NB4 (cell line): ENCODE data around the gene RASIP1.

Source experiments
- POLR2A ChIP-seq: IDR thresholded peaks from 2 replicates; pipeline ENCODE4 v1.6.1; 2011; ENCODE audit warnings: mild to moderate bottlenecking; ENCODE audit not compliant: insufficient read length; ENCODE audit errors: extremely low read depth
- TF ChIP-seq, protein P1 (sequence below): IDR thresholded peaks from one replicate; pipeline ENCODE4 v1.5.1; 2012; ENCODE audit warnings: low read depth, low read length

DNA sequence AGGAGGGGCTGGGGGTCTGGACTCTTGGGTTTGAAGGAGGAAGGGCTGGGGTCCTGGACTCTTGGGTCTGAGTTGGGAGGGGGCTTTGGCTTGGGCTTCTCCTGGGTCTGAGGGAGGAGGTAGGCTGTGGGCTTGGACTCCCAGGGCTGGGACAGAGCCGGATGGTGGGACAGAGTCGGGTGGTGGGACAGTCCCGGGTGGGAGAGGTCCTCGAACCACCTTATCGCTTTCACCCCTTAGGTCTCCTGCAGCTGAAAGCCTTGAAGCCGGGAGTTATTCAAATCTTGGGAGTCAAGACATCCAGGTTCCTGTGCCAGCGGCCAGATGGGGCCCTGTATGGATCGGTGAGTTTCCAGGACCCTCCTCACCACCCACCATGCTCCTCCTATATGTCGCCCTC, 16.3 kb upstream of the RASIP1 start:
- TF ChIP-seq, protein P1, sequence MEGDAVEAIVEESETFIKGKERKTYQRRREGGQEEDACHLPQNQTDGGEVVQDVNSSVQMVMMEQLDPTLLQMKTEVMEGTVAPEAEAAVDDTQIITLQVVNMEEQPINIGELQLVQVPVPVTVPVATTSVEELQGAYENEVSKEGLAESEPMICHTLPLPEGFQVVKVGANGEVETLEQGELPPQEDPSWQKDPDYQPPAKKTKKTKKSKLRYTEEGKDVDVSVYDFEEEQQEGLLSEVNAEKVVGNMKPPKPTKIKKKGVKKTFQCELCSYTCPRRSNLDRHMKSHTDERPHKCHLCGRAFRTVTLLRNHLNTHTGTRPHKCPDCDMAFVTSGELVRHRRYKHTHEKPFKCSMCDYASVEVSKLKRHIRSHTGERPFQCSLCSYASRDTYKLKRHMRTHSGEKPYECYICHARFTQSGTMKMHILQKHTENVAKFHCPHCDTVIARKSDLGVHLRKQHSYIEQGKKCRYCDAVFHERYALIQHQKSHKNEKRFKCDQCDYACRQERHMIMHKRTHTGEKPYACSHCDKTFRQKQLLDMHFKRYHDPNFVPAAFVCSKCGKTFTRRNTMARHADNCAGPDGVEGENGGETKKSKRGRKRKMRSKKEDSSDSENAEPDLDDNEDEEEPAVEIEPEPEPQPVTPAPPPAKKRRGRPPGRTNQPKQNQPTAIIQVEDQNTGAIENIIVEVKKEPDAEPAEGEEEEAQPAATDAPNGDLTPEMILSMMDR: no peak
- no peak for TF ChIP-seq POLR2A
